CD4-positive, alpha-beta T cell treated with Interleukin-10 for 1 hour (primary cell): ENCODE measurements around the gene LIPC.

Experiments used
- DNase-seq: peaks from one replicate; pipeline ENCODE4 v3.0.0-alpha.2; 2020

Gene LIPC

GRCh38 chr15:58522391-58522790 is 90.6 kb downstream of the LIPC start:
- DNase-seq, result no peak

GRCh38 chr15:58522865-58523264 is 91.1 kb downstream of the LIPC start:
- DNase-seq, result no peak

GRCh38 chr15:58523634-58524033 is 91.8 kb downstream of the LIPC start:
- DNase-seq, result no peak

- no peak for DNase-seq
Measured at GRCh38 chr15:58524247-58524646, 92.5 kb downstream of the LIPC start.

GRCh38 chr15:58525991-58526421 is 94.2 kb downstream of the LIPC start:
- no peak for DNase-seq

GRCh38 chr15:58526647-58527192 is 94.9 kb downstream of the LIPC start:
- no peak for DNase-seq

- DNase-seq, result no peak
Measured at GRCh38 chr15:58527573-58528187, 95.9 kb downstream of the LIPC start.

- no peak for DNase-seq
Measured at GRCh38 chr15:58528188-58528870, 96.5 kb downstream of the LIPC start.

- DNase-seq, result no peak
Measured at GRCh38 chr15:58529041-58529440, 97.2 kb downstream of the LIPC start.

- no peak for DNase-seq
Measured at GRCh38 chr15:58530056-58530590, 98.3 kb downstream of the LIPC start.

GRCh38 chr15:58532126-58532525 is 100.3 kb downstream of the LIPC start:
- no peak for DNase-seq

- DNase-seq, result no peak
Measured at GRCh38 chr15:58534556-58534955, 102.8 kb downstream of the LIPC start.

GRCh38 chr15:58535337-58535736 is 103.5 kb downstream of the LIPC start:
- no peak for DNase-seq

GRCh38 chr15:58535894-58536293 is 104.1 kb downstream of the LIPC start:
- no peak for DNase-seq

- no peak for DNase-seq
Measured at GRCh38 chr15:58536414-58536813, 104.6 kb downstream of the LIPC start.

- DNase-seq, result no peak
Measured at GRCh38 chr15:58537033-58537432, 105.2 kb downstream of the LIPC start.

GRCh38 chr15:58538225-58538727 is 106.5 kb downstream of the LIPC start:
- DNase-seq, result no peak

- DNase-seq, result no peak
Measured at GRCh38 chr15:58538901-58539300, 107.1 kb downstream of the LIPC start.

- DNase-seq, result no peak
Measured at GRCh38 chr15:58539548-58539947, 107.8 kb downstream of the LIPC start.

- DNase-seq, result no peak
Measured at GRCh38 chr15:58541410-58542087, 109.8 kb downstream of the LIPC start.

- DNase-seq, result no peak
Measured at GRCh38 chr15:58543664-58544335, 112.0 kb downstream of the LIPC start.

- DNase-seq, result no peak
Measured at GRCh38 chr15:58544756-58545155, 113.0 kb downstream of the LIPC start.
